SU-DHL-6 (cell line): ENCODE data around the gene ISYNA1.

ENCODE experiments used
- H2AFZ ChIP-seq: fragments of 200-600 bp; sonication (generic); 2 replicates; pipeline ENCODE4 v1.6.1; 2014; ENCODE audit warnings: low read depth, mild to moderate bottlenecking, moderate library complexity, mixed read lengths, antibody characterized with exemption, low read length; ENCODE audit not compliant: severe bottlenecking
- H3F3A ChIP-seq: fragments of 200-600 bp; shearing (Covaris generic); 2 replicates; pipeline ENCODE4 v1.6.0; 2016; ENCODE audit warnings: antibody characterized with exemption, mild to moderate bottlenecking; ENCODE audit not compliant: insufficient read depth
- H3K27ac ChIP-seq: fragments of 200-600 bp; sonication (generic); 2 replicates; pipeline ENCODE4 v1.5.1; 2016; ENCODE audit warnings: low read depth, mild to moderate bottlenecking, low read length, moderate library complexity, mixed read lengths
- H3K27me3 ChIP-seq: fragments of 200-600 bp; sonication (generic), shearing (Covaris generic); 2 replicates; pipeline ENCODE4 v1.6.0; 2014; ENCODE audit warnings: mild to moderate bottlenecking, low read length
- H3K36me3 ChIP-seq: fragments of 200-600 bp; sonication (generic); 2 replicates; pipeline ENCODE4 v1.6.1; 2014; ENCODE audit warnings: mild to moderate bottlenecking, low read length, mixed read lengths
- H3K4me2 ChIP-seq: fragments of 300-600, 200-600 bp; shearing (Covaris generic), sonication (generic); 2 replicates; pipeline ENCODE4 v1.6.0; 2014; ENCODE audit warnings: low read length, low read depth, mild to moderate bottlenecking; ENCODE audit not compliant: poor library complexity, severe bottlenecking
- H3K4me3 ChIP-seq: fragments of 200-600 bp; sonication (generic); 2 replicates; pipeline ENCODE4 v1.5.1; 2014; ENCODE audit warnings: antibody characterized with exemption, low read length, mild to moderate bottlenecking, mixed read lengths; ENCODE audit not compliant: insufficient read depth, poor library complexity, severe bottlenecking
- H3K79me2 ChIP-seq: fragments of 200-600 bp; sonication (generic); 2 replicates; pipeline ENCODE4 v1.6.1; 2014; ENCODE audit warnings: mild to moderate bottlenecking, low read length, moderate library complexity; ENCODE audit not compliant: insufficient read depth
- H3K9ac ChIP-seq: fragments of 200-600 bp; sonication (generic); 2 replicates; pipeline ENCODE4 v1.7.0; 2014; ENCODE audit warnings: mild to moderate bottlenecking, low read length
- H3K9me2 ChIP-seq: fragments of 200-600 bp; sonication (generic); replicated peaks from 2 replicates; pipeline ENCODE4 v1.6.1; 2014; ENCODE audit warnings: low read length; ENCODE audit not compliant: insufficient read depth
- H3K9me3 ChIP-seq: fragments of 200-600 bp; sonication (generic); 2 replicates; pipeline ENCODE4 v1.6.1; 2014; ENCODE audit warnings: low read length, mixed read lengths; ENCODE audit not compliant: insufficient read depth
- H4K20me1 ChIP-seq: fragments of 200-600 bp; sonication (generic); 2 replicates; pipeline ENCODE4 v1.6.1; 2014; ENCODE audit warnings: low read depth, mild to moderate bottlenecking, antibody characterized with exemption, low read length, moderate library complexity, mixed read lengths
- EZH2phosphoT487 ChIP-seq: fragments of 200-600 bp; sonication (generic), shearing (Covaris generic); conservative IDR thresholded peaks from 2 replicates; pipeline ENCODE4 v1.6.1; 2018; ENCODE audit warnings: mild to moderate bottlenecking, antibody characterized with exemption, low read length, moderate library complexity, mixed read lengths
- TF ChIP-seq, protein P1 (sequence below): fragments of 200-600 bp; sonication (generic); IDR thresholded peaks from one replicate; pipeline ENCODE4 v1.5.1; 2017; ENCODE audit warnings: antibody characterized with exemption, mild to moderate bottlenecking, low read length, moderate library complexity; ENCODE audit not compliant: insufficient read depth, poor library complexity, severe bottlenecking

Gene ISYNA1

DNA sequence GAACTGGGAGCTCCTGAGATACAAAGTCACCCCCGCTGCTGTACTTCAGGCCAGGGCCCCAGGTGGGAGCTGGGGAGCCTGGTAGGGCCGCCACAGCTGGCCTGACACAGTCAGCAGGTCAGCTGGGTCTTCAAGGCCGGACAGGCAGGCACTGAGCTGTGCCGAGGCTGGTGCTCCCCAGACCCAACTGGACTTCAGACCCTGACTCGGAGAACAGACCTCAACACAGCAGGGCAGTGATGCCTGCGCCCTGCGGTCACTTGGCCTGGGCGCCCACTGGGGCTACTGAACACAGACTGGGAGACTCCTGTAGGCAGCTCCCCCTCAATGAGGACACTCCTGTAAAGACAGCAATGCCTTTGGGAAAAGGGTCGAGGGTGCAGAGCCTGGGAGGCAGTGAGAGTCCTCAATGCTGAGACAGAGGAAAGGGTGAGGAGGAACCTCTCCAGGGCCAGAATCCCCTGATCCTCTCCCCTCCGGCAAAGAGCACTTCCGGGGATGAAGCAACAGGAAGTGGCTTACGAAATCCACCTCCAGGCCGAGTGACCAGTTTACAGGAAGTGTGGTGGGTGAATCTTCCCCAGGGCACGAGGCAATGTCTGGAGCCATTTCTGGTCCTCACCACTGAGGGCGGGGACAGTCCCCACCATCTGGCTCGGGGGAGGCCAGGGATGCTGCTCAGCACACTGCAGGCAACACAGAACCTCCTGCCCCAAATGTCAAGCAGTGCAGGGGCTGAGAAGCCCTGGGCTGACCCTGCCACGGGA lies 40.8 kb upstream of the ISYNA1 start:
- H3K36me3 ChIP-seq, result no peaks in the 10 kb centered on the region
- H3K27me3 ChIP-seq, result no peaks in the 10 kb centered on the region
- H4K20me1 ChIP-seq, result peaks cover 3% of the 10 kb centered on the region; the same call in 1 of the 2 replicates
- H2AFZ ChIP-seq, result no peak overlapping the region
- no peaks in the 10 kb centered on the region for H3K9me2 ChIP-seq
- TF ChIP-seq, protein P1, sequence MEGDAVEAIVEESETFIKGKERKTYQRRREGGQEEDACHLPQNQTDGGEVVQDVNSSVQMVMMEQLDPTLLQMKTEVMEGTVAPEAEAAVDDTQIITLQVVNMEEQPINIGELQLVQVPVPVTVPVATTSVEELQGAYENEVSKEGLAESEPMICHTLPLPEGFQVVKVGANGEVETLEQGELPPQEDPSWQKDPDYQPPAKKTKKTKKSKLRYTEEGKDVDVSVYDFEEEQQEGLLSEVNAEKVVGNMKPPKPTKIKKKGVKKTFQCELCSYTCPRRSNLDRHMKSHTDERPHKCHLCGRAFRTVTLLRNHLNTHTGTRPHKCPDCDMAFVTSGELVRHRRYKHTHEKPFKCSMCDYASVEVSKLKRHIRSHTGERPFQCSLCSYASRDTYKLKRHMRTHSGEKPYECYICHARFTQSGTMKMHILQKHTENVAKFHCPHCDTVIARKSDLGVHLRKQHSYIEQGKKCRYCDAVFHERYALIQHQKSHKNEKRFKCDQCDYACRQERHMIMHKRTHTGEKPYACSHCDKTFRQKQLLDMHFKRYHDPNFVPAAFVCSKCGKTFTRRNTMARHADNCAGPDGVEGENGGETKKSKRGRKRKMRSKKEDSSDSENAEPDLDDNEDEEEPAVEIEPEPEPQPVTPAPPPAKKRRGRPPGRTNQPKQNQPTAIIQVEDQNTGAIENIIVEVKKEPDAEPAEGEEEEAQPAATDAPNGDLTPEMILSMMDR, result no peak
- TF ChIP-seq EZH2phosphoT487, result no peak
- H3K9ac ChIP-seq, result no peak overlapping the region
- H3K27ac ChIP-seq, result peak overlapping the region; percentile 26; the same call in 1 of the 2 replicates
- no peaks in the 10 kb centered on the region for H3K9me3 ChIP-seq
- H3K4me2 ChIP-seq, result no peak overlapping the region
- H3F3A ChIP-seq, result no peaks in the 10 kb centered on the region
- peaks cover 88% of the 10 kb centered on the region for H3K79me2 ChIP-seq
- no peak overlapping the region for H3K4me3 ChIP-seq

DNA sequence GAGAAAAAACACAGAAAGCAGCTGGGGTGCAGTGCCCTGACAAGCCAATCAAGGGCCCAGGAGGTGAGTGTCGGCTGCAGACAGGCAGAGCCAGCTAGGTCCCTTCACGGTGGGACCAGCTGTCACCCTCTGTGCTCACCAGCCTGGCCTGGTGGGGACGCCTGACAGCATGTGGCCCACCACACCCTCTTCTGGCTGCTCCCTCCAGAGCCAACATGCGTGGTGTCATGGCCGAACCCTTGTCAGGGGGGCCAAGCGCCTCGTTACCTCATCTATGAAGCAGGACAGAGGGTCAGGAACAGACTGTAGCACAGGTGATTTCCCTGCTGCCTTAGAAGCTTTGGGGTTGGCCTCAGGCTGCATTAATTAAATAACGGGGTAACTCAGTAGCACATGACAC lies 40.0 kb upstream of the ISYNA1 start:
- H3K27me3 ChIP-seq, result no peaks in the 10 kb centered on the region
- H3K9ac ChIP-seq, result no peak overlapping the region
- no peaks in the 10 kb centered on the region for H3F3A ChIP-seq
- H3K36me3 ChIP-seq, result no peaks in the 10 kb centered on the region
- TF ChIP-seq, protein P1, result no peak
- TF ChIP-seq EZH2phosphoT487, result no peak
- no peak overlapping the region for H2AFZ ChIP-seq
- H4K20me1 ChIP-seq, result peaks cover under 1% of the 10 kb centered on the region; the same call in 1 of the 2 replicates
- no peak overlapping the region for H3K4me2 ChIP-seq
- H3K9me2 ChIP-seq, result no peaks in the 10 kb centered on the region
- H3K9me3 ChIP-seq, result no peaks in the 10 kb centered on the region
- peaks cover 84% of the 10 kb centered on the region for H3K79me2 ChIP-seq
- H3K4me3 ChIP-seq, result no peak overlapping the region
- H3K27ac ChIP-seq, result no peak overlapping the region

DNA sequence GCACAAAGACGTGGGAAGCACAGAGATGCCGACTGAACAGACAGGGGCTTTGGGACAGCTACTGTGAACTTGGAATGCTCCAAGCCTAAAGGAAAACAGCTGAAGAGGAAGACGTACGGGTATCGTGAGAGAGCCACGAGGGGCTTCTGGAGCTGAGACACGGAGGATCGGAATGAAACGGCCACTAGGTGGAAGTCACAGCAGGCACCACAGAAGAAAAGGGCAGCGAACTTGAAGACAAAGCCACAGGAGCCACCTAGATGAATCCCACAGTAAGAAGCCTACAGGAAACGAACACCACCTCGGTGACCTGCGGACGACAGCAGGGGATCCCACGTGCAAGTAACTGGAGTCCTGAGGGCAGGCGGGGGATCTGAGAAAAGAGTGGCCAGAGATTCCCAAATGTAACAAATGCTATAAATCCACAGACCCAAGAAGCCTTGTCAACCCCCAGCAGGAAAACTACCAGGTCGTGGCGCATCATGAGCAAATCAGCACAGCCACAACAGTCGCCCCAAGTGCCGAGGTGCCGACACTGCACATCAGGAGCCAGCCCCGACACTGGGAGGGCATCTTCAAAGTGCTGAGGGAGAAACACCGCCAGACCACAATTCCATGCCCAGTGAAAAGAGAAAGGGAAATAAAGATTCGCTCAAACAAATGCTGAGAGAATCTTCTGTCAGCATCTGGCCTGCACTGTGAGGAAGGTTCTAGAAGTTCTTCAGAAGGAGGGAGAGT lies 39.3 kb upstream of the ISYNA1 start:
- H3K36me3 ChIP-seq, result no peaks in the 10 kb centered on the region
- H3K9ac ChIP-seq, result no peak overlapping the region
- H2AFZ ChIP-seq, result no peak overlapping the region
- H3K27ac ChIP-seq, result no peak overlapping the region
- H3K9me3 ChIP-seq, result no peaks in the 10 kb centered on the region
- no peak overlapping the region for H3K4me3 ChIP-seq
- H3K9me2 ChIP-seq, result no peaks in the 10 kb centered on the region
- no peaks in the 10 kb centered on the region for H3F3A ChIP-seq
- no peaks in the 10 kb centered on the region for H3K27me3 ChIP-seq
- H3K4me2 ChIP-seq, result no peak overlapping the region
- H4K20me1 ChIP-seq, result no peaks in the 10 kb centered on the region; the same call in 1 of the 2 replicates
- TF ChIP-seq, protein P1, result no peak
- TF ChIP-seq EZH2phosphoT487, result no peak
- H3K79me2 ChIP-seq, result peaks cover 78% of the 10 kb centered on the region
